Left colon (tissue), 2 donors: ENCODE data around the gene RIPK3. TPM values are rescaled to one million over a fixed set of nuclear protein-coding genes. Genes with fewer than 3 reads are reported as not detected.
"Not testable (repeated sequence)": the region's sequence is repeated elsewhere in the genome, so short reads cannot be mapped to it uniquely, and the experiment has no call there.

Experiments used
- ATAC-seq: fragments of 200-7000 bp; cut with Tn5 transposase; one replicate; pipeline ENCODE4 v1.9.1; 2020; ENCODE audit warnings: mild to moderate bottlenecking, moderate library complexity
- DNase-seq, 2 donors: peaks; one replicate each; pipeline ENCODE4 v3.0.0-alpha.2; 2020
- intact Hi-C, 2 donors: fragments of 100-400 bp; cut with DNase I in 1 of 2; cut with micrococcal nuclease in 1 of 2; formaldehyde crosslinking; loops; one replicate each; pipeline versions ENCODE4 v1.11.2 to v1.14.0; 2022; cut with DNase I, micrococcal nuclease
- total RNA-seq, 2 donors: library from RNA; stranded (reverse); fragmentation: NEBNext Ultra II Directional; extraction: Animal tissue kit (Norgen Biotek cat#: 25700); gene quantifications; one replicate each; pipeline ENCODE4 v1.2.1, GENCODE V29; 2021
- donor health status: DM: no; HTN: no; CAD: no.
- donor health status: DM: yes; HTN: yes; CAD: no.

Gene RIPK3
- total RNA-seq, 2 donors from 2014 or later = 56.6 to 67.9 TPM

- intact Hi-C loops = loop anchor here (2.0 to 10.0 kb wide), 2 partner anchors 99 to 103 kb away; no protein-coding TSS in a partner anchor
- peak; percentile 1 for ATAC-seq
- peak in 1 of 2 donors; percentile 25 for DNase-seq
Measured at GRCh38 chr14:24331731-24332267, 8.0 kb downstream of the RIPK3 start.

DNA sequence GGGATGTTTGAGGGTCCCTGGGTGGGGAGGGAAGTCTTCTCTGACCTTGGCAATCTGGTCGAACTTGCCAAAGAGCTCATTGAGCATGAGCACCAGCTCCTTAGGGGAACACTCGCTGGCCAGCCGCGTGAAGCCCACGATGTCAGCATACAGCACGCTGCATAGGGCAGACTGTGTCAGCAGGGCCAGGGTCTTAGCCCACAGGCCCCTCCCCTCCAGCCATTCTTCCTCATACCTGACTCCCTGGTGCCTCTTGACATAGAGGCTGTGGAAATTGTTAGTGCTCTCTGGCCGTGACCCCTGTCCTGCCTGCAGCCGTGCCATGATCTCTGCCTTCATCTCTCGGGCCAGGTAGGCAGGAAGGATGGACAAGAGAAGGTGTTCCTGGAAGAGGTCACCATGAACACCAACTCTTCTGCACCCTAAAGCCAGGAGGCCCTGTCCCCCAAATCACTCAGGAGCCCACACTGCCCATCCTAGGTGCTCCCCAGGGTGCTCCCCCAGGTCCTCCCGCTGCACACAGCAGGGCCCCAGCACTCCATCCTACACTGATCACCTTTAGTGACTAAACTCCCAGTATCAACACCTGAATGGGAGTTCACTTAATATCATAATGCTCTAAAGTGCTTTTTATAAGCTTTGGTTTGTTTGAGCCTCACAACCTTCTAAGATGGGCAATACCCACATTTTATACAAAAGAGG is 8.7 kb downstream of the RIPK3 start:
- ATAC-seq = no peak
- intact Hi-C loops = loop anchor here in 1 of 2 donors (10.0 kb wide), 1 partner anchor 104 kb away; no protein-coding TSS in a partner anchor

DNA sequence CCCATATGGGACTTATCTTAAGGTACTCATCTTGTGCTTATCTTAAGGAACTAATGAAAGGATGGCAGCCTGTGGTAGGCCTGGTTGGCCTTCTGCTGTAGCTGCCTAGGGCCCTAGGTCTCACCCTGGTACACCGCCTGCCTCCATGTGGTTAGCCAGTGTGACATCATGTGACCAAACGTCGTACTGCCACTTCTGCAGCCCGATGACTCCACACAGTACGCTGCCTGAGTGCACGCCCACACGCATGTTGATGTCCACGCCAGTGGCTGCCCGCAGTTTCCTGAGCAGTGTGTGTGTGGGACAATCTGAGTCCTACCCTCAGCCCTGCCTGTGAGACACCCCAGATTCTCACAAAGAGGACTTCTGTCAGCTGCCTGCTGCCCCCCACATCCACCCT is 10.1 kb downstream of the RIPK3 start:
- intact Hi-C loops = loop anchor here in 1 of 2 donors (10.0 kb wide), 1 partner anchor 105 kb away; no protein-coding TSS in a partner anchor
- DNase-seq (peak; percentile 46 to 70), ATAC-seq (no peak)

More for the DNA sequence above, 8.7 kb downstream of the RIPK3 start:
- DNase-seq = no peak

GRCh38 chr14:24329073-24329663 is 10.6 kb downstream of the RIPK3 start:
- intact Hi-C loops = no loop called here
- ATAC-seq (no peak), DNase-seq (no peak)

DNA sequence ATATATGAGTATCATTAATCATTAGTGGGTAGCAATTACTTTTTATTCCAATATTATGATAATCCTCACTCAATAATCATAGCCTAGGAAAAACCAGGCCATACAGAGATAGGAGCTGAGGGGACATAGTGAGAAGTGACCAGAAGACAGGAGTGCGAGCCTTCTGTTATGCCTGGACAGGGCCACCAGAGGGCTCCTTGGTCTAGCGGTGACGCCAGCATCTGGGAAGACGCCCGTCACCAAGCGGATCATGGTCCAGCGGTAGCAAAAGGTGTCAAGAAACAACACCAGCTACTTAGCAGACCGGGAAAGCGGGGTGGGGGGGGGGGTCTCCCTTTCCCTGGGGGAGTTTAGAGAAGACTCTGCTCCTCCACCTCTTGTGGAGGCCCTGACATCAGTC is 11.9 kb downstream of the RIPK3 start:
- ATAC-seq, intact Hi-C loops: not testable (repeated sequence)
- DNase-seq = peak in 1 of 2 donors; percentile 64

- intact Hi-C loops = no loop called here
- DNase-seq (no peak), ATAC-seq (no peak)
Measured at GRCh38 chr14:24327303-24327702, 12.5 kb downstream of the RIPK3 start.

DNA sequence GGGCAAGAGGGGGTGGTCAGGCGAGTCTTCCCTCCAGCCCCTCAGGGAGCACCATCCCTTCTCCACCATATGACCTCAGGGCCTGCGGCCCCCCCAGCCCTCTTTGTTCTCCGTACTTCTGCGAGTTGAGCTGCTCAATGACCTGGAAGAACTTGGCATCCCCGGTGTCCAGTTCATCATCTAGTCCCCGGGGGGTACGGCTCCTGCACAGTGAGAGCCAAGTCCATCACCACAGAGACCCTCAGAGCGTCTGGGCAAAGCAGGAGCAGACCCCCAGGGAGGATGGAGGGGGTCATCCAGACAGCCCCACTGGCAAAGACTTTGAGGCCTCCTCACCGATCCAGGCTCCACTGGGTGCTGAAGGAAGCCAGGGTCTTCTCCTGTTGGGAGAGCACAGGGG is 13.8 kb downstream of the RIPK3 start:
- ATAC-seq = no peak
- no peak for DNase-seq
- intact Hi-C loops = no loop called here

DNA sequence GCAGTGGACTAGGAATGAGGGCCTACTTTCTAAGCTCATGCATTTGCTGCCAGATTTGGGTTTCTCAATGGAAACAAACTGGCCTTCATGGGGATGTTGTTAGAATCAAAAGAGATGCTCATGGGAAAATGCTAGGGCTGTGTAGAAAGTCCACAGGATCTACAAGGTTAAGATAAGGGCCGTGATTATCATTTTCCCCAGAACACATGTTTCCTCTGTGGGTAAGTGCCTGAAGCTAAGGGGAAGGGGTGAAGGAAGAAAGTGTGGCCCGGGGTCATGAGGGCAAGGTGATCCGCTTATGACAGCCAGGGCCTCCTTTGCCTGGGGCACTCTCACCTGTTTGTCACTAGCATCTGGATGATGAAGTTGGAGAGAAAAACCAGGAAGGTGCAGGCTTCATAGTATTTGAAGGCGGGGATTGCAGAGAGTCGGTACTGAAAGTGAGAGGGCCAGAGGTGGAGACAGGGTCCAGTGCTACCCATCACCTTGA is 14.7 kb downstream of the RIPK3 start:
- no peak for DNase-seq
- ATAC-seq = no peak
- intact Hi-C loops = no loop called here

- DNase-seq = no peak
- intact Hi-C loops = no loop called here
- no peak for ATAC-seq
Measured at GRCh38 chr14:24324024-24324423, 15.8 kb downstream of the RIPK3 start.

DNA sequence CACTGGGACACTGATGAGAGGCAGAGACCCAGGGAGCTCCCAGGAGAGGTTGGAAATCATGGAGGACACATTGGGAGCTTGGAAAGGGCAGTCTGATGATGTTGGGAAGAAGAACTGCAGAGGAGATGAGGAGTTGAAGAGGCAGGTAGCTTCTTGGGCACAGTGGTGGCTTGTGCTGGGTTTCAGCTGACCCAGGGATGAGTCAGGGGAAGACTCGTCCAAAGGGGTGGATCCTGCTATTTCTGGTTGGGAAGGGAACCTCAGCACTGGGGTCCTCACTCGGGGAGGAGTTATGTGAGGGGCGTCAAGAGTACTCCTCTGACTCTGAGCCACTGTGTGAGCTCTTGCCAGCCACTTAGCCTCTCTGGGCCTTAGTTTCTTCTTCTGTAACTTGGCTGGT is 16.4 kb downstream of the RIPK3 start:
- ATAC-seq (no peak), DNase-seq (no peak)
- intact Hi-C loops = no loop called here

DNA sequence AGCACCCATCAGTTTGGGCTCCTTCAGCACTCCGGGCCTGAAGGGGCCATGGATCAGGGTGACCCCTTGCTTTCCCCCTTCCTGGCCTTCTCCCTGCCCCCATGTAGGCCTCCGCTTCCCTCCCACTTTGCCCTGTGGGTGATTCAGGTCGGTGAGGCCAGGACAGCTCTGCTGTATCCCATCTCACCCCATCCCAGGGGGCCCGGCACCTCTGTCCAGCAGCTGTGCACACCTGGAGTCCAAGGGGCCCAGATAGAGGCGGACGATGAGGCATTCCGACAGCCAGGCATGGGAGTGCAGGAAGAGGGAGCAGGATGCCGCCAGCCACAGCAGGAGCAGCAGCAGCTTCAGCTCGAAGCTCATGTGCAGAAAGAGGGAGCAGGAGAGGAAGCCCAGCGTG is 17.1 kb downstream of the RIPK3 start:
- ATAC-seq = no peak

DNA sequence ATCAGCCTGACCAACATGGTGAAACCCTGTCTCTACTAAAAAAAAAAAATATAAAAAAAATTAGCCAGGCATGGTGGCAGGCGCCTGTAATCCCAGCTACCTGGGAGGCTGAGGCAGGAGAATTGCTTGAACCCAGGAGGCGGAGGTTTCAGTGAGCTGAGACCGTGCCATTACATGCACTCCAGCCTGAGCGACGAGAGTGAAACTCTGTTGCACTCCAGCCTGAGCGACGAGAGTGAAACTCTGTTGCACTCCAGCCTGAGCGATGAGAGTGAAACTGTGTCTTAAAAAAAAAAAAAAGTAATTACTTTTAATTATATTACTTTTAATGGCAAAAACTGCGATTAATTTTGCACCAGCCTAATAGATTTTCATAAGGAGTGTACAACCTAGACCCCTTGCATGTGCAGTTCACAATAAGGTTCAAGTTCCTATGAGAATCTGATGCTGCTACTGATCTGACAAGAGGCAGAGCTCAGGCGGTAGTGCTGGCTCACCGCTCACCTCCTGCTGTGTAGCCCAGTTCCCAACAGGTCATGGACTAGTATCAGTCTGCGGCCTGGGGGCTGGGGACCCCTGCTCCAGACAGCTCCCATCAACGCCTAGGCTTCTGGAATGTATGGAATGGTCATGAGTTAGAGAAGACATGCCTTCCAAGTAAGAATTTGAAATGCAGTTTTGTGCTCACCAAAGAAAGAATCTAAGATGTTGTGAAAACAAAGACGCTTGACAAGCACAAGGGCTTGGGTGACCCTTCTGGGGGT is 18.4 kb downstream of the RIPK3 start:
- ATAC-seq = no peak
- DNase-seq = peak in 1 of 2 donors; percentile 2
- intact Hi-C loops = no loop called here

More for the DNA sequence above, 17.1 kb downstream of the RIPK3 start:
- intact Hi-C loops = no loop called here
- no peak for DNase-seq

GRCh38 chr14:24317141-24317928 is 22.5 kb downstream of the RIPK3 start:
- no peak for ATAC-seq
- intact Hi-C loops = no loop called here
- DNase-seq = no peak

DNA sequence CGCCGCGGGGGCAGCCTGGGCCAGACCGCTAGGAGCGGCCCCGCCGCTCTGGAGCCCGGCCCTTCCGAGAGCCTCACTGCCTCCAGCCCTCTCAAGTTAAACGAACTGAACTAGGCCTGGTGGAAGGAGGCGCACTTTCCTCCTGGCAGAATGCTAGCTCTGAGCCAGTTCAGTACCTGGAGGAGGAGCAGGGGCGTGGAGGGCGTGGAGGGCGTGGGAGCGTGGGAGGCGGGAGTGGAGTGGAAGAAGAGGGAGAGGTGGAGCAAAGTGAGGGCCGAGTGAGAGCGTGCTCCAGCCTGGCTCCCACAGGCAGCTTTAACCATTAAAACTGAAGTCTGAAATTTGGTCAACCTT is 23.2 kb downstream of the RIPK3 start:
- intact Hi-C loops = no loop called here
- ATAC-seq = peak; percentile 13
- DNase-seq = no peak

- ATAC-seq (peak; percentile 76), DNase-seq (peak; percentile 68 to 78)
- intact Hi-C loops = no loop called here
Measured at GRCh38 chr14:24315807-24316596, 23.8 kb downstream of the RIPK3 start.

GRCh38 chr14:24315243-24315806 is 24.5 kb downstream of the RIPK3 start:
- ATAC-seq (no peak), DNase-seq (no peak)
- intact Hi-C loops = no loop called here

GRCh38 chr14:24314377-24315193 is 25.2 kb downstream of the RIPK3 start:
- ATAC-seq (no peak), DNase-seq (no peak)
- intact Hi-C loops = no loop called here
